Activated T-helper 1 cell treated with anti-CD3 and anti-CD28 coated beads, Interleukin-2, amount 50 U/mL, for 16 hours (primary cell): ENCODE measurements around the gene PRSS36.
"Not testable (repeated sequence)": the region's sequence is repeated elsewhere in the genome, so short reads cannot be mapped to it uniquely, and the experiment has no call there.

Source experiments
- DNase-seq, 2 donors: peaks; one replicate each; pipeline ENCODE4 v3.0.0-alpha.2; 2020; ENCODE audit warnings: low read depth in 1 of 2, low spot score in 1 of 2

The PRSS36 gene

DNA sequence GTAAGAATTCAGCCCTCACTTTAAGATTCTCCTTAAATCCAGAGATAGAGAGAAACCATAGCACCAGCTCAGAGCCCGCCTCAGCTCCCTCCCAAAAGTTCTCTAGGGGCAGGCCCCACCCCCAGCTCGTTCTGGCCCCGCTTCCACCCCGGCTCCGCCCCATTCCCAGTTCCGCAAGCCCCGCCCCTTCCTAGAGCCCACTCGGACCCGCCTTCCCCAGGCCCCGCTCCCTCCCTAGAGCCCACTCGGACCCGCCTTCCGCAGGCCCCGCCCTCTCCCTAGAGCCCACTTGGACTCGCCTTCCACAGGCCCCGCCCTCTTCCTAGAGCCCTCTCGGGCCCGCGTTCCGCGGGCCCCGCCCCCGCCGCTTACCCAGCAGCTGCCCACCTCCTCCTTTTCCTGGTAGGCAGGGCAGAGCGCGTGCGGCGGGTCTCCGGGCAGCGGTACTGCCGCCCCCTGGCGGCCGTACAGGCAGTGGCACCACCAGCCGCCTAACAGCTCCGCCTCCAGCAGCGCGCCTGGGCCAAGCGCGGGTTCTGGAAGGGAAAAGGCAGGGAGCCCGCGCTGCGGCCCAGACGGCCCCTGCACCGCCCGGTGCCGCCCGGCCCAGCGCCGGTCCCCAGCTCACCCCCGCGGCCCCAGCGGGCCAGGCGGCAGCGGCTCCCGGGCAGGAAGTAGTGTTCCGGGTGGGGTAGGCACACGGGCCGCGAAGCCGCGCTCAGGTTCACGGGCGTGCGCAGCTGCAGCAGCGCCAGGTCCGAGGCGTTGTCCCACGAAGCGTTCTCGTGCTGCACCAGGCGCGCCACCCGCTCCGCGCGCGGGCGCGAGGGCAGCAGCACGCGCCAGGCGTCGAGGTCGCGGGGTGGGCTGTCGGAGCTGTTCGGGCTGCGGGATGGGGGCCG lies 7.5 kb downstream of the PRSS36 start:
- peak; percentile 92 to 96 for DNase-seq

DNA sequence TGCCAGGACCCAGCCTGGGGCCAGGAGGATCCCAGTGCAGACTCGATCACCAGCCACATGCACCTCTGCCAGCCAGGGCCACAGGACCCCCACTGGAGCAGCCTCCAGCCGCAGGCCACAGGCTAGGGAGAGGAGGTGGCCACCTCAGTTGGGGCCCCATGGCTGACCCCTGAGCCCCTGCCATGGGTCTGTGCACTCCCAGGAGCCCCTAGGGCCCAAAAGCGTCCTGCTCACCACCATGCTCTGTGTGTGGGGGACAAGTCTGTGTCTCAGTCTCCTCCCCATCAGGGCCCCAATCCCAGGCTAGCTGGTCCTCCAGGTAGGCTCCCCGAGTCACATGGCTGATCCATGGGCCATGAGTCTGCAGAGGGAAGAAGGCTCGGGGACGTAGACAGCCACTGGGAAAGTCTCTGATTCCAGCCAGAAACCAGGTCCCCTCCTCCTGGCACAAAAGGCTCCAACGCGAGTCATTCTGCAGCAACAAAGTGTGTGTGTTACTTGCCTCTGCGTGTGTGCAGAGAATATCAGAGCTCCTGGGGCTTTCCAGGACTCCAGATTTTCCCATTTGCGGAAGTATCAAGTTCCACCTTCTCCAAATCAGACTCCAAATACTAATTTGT lies 8.3 kb downstream of the PRSS36 start:
- DNase-seq, result no peak

DNA sequence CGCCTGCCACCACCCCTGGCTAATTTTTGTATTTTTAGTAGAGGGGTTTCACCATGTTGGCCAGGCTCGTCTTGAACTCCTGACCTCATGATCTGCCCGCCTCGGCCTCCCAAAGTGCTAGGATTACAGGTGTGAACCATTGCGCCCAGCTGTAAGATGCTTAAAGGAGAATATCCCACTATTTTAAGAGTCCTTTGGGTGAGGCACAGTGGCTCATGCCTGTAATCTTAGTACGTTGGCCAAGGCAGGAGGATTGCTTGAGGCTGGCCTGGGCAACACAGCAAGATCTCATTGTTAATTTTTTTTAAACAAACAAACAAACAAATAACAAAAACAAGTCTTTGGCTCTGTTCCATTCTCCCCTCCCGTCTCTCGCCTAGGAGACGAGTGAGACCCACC lies 8.8 kb downstream of the PRSS36 start:
- DNase-seq, result not testable (repeated sequence)

DNA sequence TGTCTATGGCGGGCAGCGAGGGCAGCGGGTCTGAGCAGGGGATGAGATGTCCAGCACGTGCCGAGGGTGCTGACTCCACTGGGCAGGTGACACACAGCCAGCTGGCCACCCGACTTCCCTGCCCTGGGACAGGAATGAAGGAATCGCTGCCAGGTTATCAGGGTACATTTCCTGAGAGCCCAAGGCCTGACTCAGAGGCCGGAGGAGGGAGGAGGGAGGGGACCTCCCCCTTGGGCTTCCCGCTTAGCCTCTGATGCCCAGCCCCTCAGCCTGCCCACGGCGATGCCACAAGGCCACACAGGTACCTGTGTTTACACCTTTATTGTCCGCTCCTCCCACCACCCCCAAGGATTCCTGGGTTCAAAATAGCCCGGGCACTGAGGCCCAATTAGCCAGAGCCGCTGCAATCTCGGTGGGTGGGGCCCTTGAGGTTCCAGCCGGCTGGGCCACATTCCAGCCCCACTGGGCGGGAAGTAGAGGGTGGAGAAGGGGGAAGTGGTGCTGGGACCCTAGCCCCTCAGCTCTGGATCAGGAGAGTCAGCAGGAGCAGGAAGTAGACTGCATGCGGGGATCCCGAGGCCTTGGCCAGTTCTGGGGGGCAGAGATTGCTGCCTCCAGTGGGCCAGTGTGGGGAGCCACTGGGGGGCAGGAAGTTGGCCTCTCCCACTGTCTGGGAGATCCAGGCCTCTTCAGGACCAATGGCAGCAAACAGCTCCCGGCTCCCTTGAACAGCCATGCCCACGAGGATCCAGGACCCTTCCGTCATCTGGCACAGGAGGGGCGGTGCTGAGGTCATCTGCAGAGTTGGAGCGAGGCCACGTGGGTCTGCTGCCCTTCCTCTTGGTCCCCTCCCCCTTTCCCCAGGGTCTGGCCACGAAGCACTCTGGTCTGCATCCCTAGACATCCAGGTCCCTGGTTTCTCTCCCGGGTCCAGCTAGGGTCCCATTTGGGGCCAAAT lies 11.0 kb downstream of the PRSS36 start:
- no peak for DNase-seq

- DNase-seq, result not testable (repeated sequence)
Observed at GRCh38 chr16:31136822-31137499, 12.9 kb downstream of the PRSS36 start.

GRCh38 chr16:31136287-31136662 lies 13.6 kb downstream of the PRSS36 start:
- DNase-seq, result no peak

GRCh38 chr16:31135535-31136286 lies 14.2 kb downstream of the PRSS36 start, which contains the start of gene PRSS8:
Gene PRSS8, minus strand, starts transcription at chr16:31135727. Its CDS starts 229 bp downstream, at chr16:31135498.
- DNase-seq, result no peak

- DNase-seq, result no peak
Observed at GRCh38 chr16:31134625-31135534, 15.0 kb downstream of the PRSS36 start.

- DNase-seq, result no peak
Observed at GRCh38 chr16:31134091-31134571, 15.7 kb downstream of the PRSS36 start.

GRCh38 chr16:31133046-31133501 lies 16.8 kb downstream of the PRSS36 start:
- DNase-seq, result no peak

GRCh38 chr16:31132303-31132979 lies 17.4 kb downstream of the PRSS36 start:
- no peak for DNase-seq

GRCh38 chr16:31131841-31132271 lies 18.0 kb downstream of the PRSS36 start:
- no peak for DNase-seq

- no peak for DNase-seq
Observed at GRCh38 chr16:31131416-31131815, 18.4 kb downstream of the PRSS36 start.

GRCh38 chr16:31130899-31131298 lies 19.0 kb downstream of the PRSS36 start:
- DNase-seq, result no peak

- DNase-seq, result no peak
Observed at GRCh38 chr16:31130336-31130891, 19.5 kb downstream of the PRSS36 start.

GRCh38 chr16:31129568-31130335 lies 20.1 kb downstream of the PRSS36 start:
- DNase-seq, result no peak
